Measurements from ENCODE around the gene TGM5. TPM values are rescaled to one million over a fixed set of nuclear protein-coding genes. Genes with fewer than 3 reads are reported as not detected.

TGM5 gene
- total and polyA plus RNA-seq, 2 donors from 2014 or later = not detected

- no peak for FAIRE-seq
- H3K9me3 ChIP-seq (ENCODE audit: control insufficient read depth in 2 of 3, insufficient read depth in 1 of 3, low read length in 3 of 3) = no peaks in the 10 kb centered on the region
- H3K27ac ChIP-seq (ENCODE audit: low read depth in 2 of 2, low read length in 2 of 2) = no peak overlapping the region
- H3K4me3 ChIP-seq (ENCODE audit: low read length in 3 of 3) = no peak overlapping the region
- DNase-seq = no peak
- H3K36me3 ChIP-seq (ENCODE audit: control insufficient read depth in 2 of 3, insufficient read depth in 3 of 3, low read length in 3 of 3) = no peaks in the 10 kb centered on the region
- no peaks in the 10 kb centered on the region for H3K27me3 ChIP-seq (ENCODE audit: control insufficient read depth, insufficient read depth, low read length)
- intact Hi-C loops (cut with DNase I) = no loop called here
- no peak for TF ChIP-seq CTCF (IDR thresholded peaks at IDR 0.05; ENCODE audit: borderline replicate concordance, extremely low read depth, insufficient read depth)
- no peak overlapping the region for H3K9ac ChIP-seq (ENCODE audit: low read length in 3 of 3)
- H3K4me1 ChIP-seq (ENCODE audit: control insufficient read depth in 2 of 3, insufficient read depth in 2 of 3, low read depth in 1 of 3, low read length in 3 of 3) = no peaks in the 10 kb centered on the region
Observed at GRCh38 chr15:43212951-43213350, 53.8 kb downstream of the TGM5 start.

GRCh38 chr15:43212299-43212698 is 54.4 kb downstream of the TGM5 start:
- no peaks in the 10 kb centered on the region for H3K36me3 ChIP-seq (ENCODE audit: control insufficient read depth in 2 of 3, insufficient read depth in 3 of 3, low read length in 3 of 3)
- no peak overlapping the region for H3K9ac ChIP-seq (ENCODE audit: low read length in 3 of 3)
- intact Hi-C loops (cut with DNase I) = no loop called here
- DNase-seq (no peak), FAIRE-seq (no peak)
- H3K4me1 ChIP-seq (ENCODE audit: control insufficient read depth in 2 of 3, insufficient read depth in 2 of 3, low read depth in 1 of 3, low read length in 3 of 3) = no peaks in the 10 kb centered on the region
- no peaks in the 10 kb centered on the region for H3K9me3 ChIP-seq (ENCODE audit: control insufficient read depth in 2 of 3, insufficient read depth in 1 of 3, low read length in 3 of 3)
- no peak overlapping the region for H3K4me3 ChIP-seq (ENCODE audit: low read length in 3 of 3)
- no peak for TF ChIP-seq CTCF (IDR thresholded peaks at IDR 0.05; ENCODE audit: borderline replicate concordance, extremely low read depth, insufficient read depth)
- H3K27me3 ChIP-seq (ENCODE audit: control insufficient read depth, insufficient read depth, low read length) = no peaks in the 10 kb centered on the region
- H3K27ac ChIP-seq (ENCODE audit: low read depth in 2 of 2, low read length in 2 of 2) = no peak overlapping the region

- H3K36me3 ChIP-seq (ENCODE audit: control insufficient read depth in 2 of 3, insufficient read depth in 3 of 3, low read length in 3 of 3) = no peaks in the 10 kb centered on the region
- H3K27ac ChIP-seq (ENCODE audit: low read depth in 2 of 2, low read length in 2 of 2) = no peak overlapping the region
- DNase-seq = no peak
- intact Hi-C loops (cut with DNase I) = no loop called here
- H3K9me3 ChIP-seq (ENCODE audit: control insufficient read depth in 2 of 3, insufficient read depth in 1 of 3, low read length in 3 of 3) = no peaks in the 10 kb centered on the region
- H3K27me3 ChIP-seq (ENCODE audit: control insufficient read depth, insufficient read depth, low read length) = no peaks in the 10 kb centered on the region
- no peak for TF ChIP-seq CTCF (IDR thresholded peaks at IDR 0.05; ENCODE audit: borderline replicate concordance, extremely low read depth, insufficient read depth)
- H3K4me3 ChIP-seq (ENCODE audit: low read length in 3 of 3) = no peak overlapping the region
- no peaks in the 10 kb centered on the region for H3K4me1 ChIP-seq (ENCODE audit: control insufficient read depth in 2 of 3, insufficient read depth in 2 of 3, low read depth in 1 of 3, low read length in 3 of 3)
- FAIRE-seq = no peak
- H3K9ac ChIP-seq (ENCODE audit: low read length in 3 of 3) = no peak overlapping the region
Observed at GRCh38 chr15:43211224-43211735, 55.4 kb downstream of the TGM5 start.

GRCh38 chr15:43210807-43211206 is 55.9 kb downstream of the TGM5 start:
- H3K27ac ChIP-seq (ENCODE audit: low read depth in 2 of 2, low read length in 2 of 2) = no peak overlapping the region
- no peak for TF ChIP-seq CTCF (IDR thresholded peaks at IDR 0.05; ENCODE audit: borderline replicate concordance, extremely low read depth, insufficient read depth)
- no peaks in the 10 kb centered on the region for H3K36me3 ChIP-seq (ENCODE audit: control insufficient read depth in 2 of 3, insufficient read depth in 3 of 3, low read length in 3 of 3)
- no peaks in the 10 kb centered on the region for H3K9me3 ChIP-seq (ENCODE audit: control insufficient read depth in 2 of 3, insufficient read depth in 1 of 3, low read length in 3 of 3)
- H3K4me3 ChIP-seq (ENCODE audit: low read length in 3 of 3) = no peak overlapping the region
- H3K27me3 ChIP-seq (ENCODE audit: control insufficient read depth, insufficient read depth, low read length) = no peaks in the 10 kb centered on the region
- H3K4me1 ChIP-seq (ENCODE audit: control insufficient read depth in 2 of 3, insufficient read depth in 2 of 3, low read depth in 1 of 3, low read length in 3 of 3) = no peaks in the 10 kb centered on the region
- FAIRE-seq (no peak), DNase-seq (no peak)
- no peak overlapping the region for H3K9ac ChIP-seq (ENCODE audit: low read length in 3 of 3)
- intact Hi-C loops (cut with DNase I) = no loop called here

All from kidney (tissue), 14 donors.